ENCODE data around the gene SRPK3. TPM values are rescaled to one million over a fixed set of nuclear protein-coding genes. Genes with fewer than 3 reads are reported as not detected.

Gene SRPK3
- total and polyA plus RNA-seq, 4 donors, result 1.2 to 10.6 (median 4.4) TPM

GRCh38 chrX:153781428-153782047 lies 697 bp downstream of the SRPK3 start:
- no peak overlapping the region for H3K4me3 ChIP-seq (ENCODE audit: low read depth, low read length)
- no peaks in the 10 kb centered on the region for H3K9me3 ChIP-seq (ENCODE audit: control insufficient read depth, insufficient read depth, low read length)
- no peaks in the 10 kb centered on the region for H3K27me3 ChIP-seq (ENCODE audit: control insufficient read depth, insufficient read depth, low read length)
- no peak for DNase-seq (ENCODE audit: low read depth in 4 of 6, low spot score in 6 of 6)
- H3K27ac ChIP-seq (ENCODE audit: low read depth, low read length), result no peak overlapping the region
- peaks cover 73% of the 10 kb centered on the region for H3K36me3 ChIP-seq (ENCODE audit: control insufficient read depth, insufficient read depth, low read length)
- peaks cover 36% of the 10 kb centered on the region for H3K4me1 ChIP-seq (ENCODE audit: control insufficient read depth, insufficient read depth, low read length)
- 74% methylated on average over 24 of the region's 24 CpGs for WGBS (ENCODE audit: insufficient coverage)

- no peaks in the 10 kb centered on the region for H3K9me3 ChIP-seq (ENCODE audit: control insufficient read depth, insufficient read depth, low read length)
- peaks cover 73% of the 10 kb centered on the region for H3K36me3 ChIP-seq (ENCODE audit: control insufficient read depth, insufficient read depth, low read length)
- no peak overlapping the region for H3K27ac ChIP-seq (ENCODE audit: low read depth, low read length)
- 53% methylated on average over 11 of the region's 11 CpGs for WGBS (ENCODE audit: insufficient coverage)
- peak in 2 of 6 donors; percentile 54 to 56 for DNase-seq (ENCODE audit: low read depth in 4 of 6, low spot score in 6 of 6)
- H3K4me3 ChIP-seq (ENCODE audit: low read depth, low read length), result no peak overlapping the region
- no peaks in the 10 kb centered on the region for H3K27me3 ChIP-seq (ENCODE audit: control insufficient read depth, insufficient read depth, low read length)
- H3K4me1 ChIP-seq (ENCODE audit: control insufficient read depth, insufficient read depth, low read length), result peaks cover 43% of the 10 kb centered on the region
Observed at GRCh38 chrX:153782313-153782712, 1.5 kb downstream of the SRPK3 start.

GRCh38 chrX:153782871-153783270 lies 2.0 kb downstream of the SRPK3 start:
- Histone ChIP-seq H3K27ac (ENCODE audit: low read depth, low read length) (no peak overlapping the region), H3K4me1 (ENCODE audit: control insufficient read depth, insufficient read depth, low read length) (peaks cover 43% of the 10 kb centered on the region), H3K36me3 (ENCODE audit: control insufficient read depth, insufficient read depth, low read length) (peaks cover 73% of the 10 kb centered on the region), H3K9me3 (ENCODE audit: control insufficient read depth, insufficient read depth, low read length) (no peaks in the 10 kb centered on the region), H3K27me3 (ENCODE audit: control insufficient read depth, insufficient read depth, low read length) (no peaks in the 10 kb centered on the region), H3K4me3 (ENCODE audit: low read depth, low read length) (no peak overlapping the region)
- DNase-seq (ENCODE audit: low read depth in 4 of 6, low spot score in 6 of 6), result no peak
- WGBS (ENCODE audit: insufficient coverage), result 88% methylated on average over 13 of the region's 14 CpGs

GRCh38 chrX:153783378-153784013 lies 2.7 kb downstream of the SRPK3 start:
- Histone ChIP-seq H3K4me3 (ENCODE audit: low read depth, low read length) (no peak overlapping the region), H3K4me1 (ENCODE audit: control insufficient read depth, insufficient read depth, low read length) (peaks cover 46% of the 10 kb centered on the region), H3K9me3 (ENCODE audit: control insufficient read depth, insufficient read depth, low read length) (no peaks in the 10 kb centered on the region), H3K27me3 (ENCODE audit: control insufficient read depth, insufficient read depth, low read length) (no peaks in the 10 kb centered on the region), H3K36me3 (ENCODE audit: control insufficient read depth, insufficient read depth, low read length) (peaks cover 73% of the 10 kb centered on the region), H3K27ac (ENCODE audit: low read depth, low read length) (no peak overlapping the region)
- DNase-seq (ENCODE audit: low read depth in 4 of 6, low spot score in 6 of 6), result no peak
- WGBS (ENCODE audit: insufficient coverage), result 72% methylated on average over 22 of the region's 24 CpGs

GRCh38 chrX:153784325-153784967 lies 3.6 kb downstream of the SRPK3 start:
- no peaks in the 10 kb centered on the region for H3K27me3 ChIP-seq (ENCODE audit: control insufficient read depth, insufficient read depth, low read length)
- H3K4me1 ChIP-seq (ENCODE audit: control insufficient read depth, insufficient read depth, low read length), result peaks cover 47% of the 10 kb centered on the region
- no peak for DNase-seq (ENCODE audit: low read depth in 4 of 6, low spot score in 6 of 6)
- H3K9me3 ChIP-seq (ENCODE audit: control insufficient read depth, insufficient read depth, low read length), result no peaks in the 10 kb centered on the region
- H3K36me3 ChIP-seq (ENCODE audit: control insufficient read depth, insufficient read depth, low read length), result peaks cover 77% of the 10 kb centered on the region
- 91% methylated on average over 21 of the region's 27 CpGs for whole genome bisulfite sequencing (ENCODE audit: insufficient coverage)
- H3K4me3 ChIP-seq (ENCODE audit: low read depth, low read length), result no peak overlapping the region
- H3K27ac ChIP-seq (ENCODE audit: low read depth, low read length), result no peak overlapping the region

GRCh38 chrX:153786669-153787068 lies 5.8 kb downstream of the SRPK3 start:
- 69% methylated on average over 15 of the region's 15 CpGs for WGBS (ENCODE audit: insufficient coverage)
- Histone ChIP-seq H3K27me3 (ENCODE audit: control insufficient read depth, insufficient read depth, low read length) (no peaks in the 10 kb centered on the region), H3K9me3 (ENCODE audit: control insufficient read depth, insufficient read depth, low read length) (no peaks in the 10 kb centered on the region), H3K4me3 (ENCODE audit: low read depth, low read length) (no peak overlapping the region), H3K27ac (ENCODE audit: low read depth, low read length) (no peak overlapping the region), H3K4me1 (ENCODE audit: control insufficient read depth, insufficient read depth, low read length) (peaks cover 33% of the 10 kb centered on the region), H3K36me3 (ENCODE audit: control insufficient read depth, insufficient read depth, low read length) (peaks cover 87% of the 10 kb centered on the region)
- no peak for DNase-seq (ENCODE audit: low read depth in 4 of 6, low spot score in 6 of 6)

GRCh38 chrX:153789654-153790053 lies 8.8 kb downstream of the SRPK3 start:
- no peaks in the 10 kb centered on the region for H3K27me3 ChIP-seq (ENCODE audit: control insufficient read depth, insufficient read depth, low read length)
- 86% methylated on average over 12 of the region's 12 CpGs for WGBS (ENCODE audit: insufficient coverage)
- DNase-seq (ENCODE audit: low read depth in 4 of 6, low spot score in 6 of 6), result no peak
- H3K36me3 ChIP-seq (ENCODE audit: control insufficient read depth, insufficient read depth, low read length), result peaks cover 68% of the 10 kb centered on the region
- H3K27ac ChIP-seq (ENCODE audit: low read depth, low read length), result no peak overlapping the region
- no peaks in the 10 kb centered on the region for H3K9me3 ChIP-seq (ENCODE audit: control insufficient read depth, insufficient read depth, low read length)
- H3K4me1 ChIP-seq (ENCODE audit: control insufficient read depth, insufficient read depth, low read length), result peaks cover 38% of the 10 kb centered on the region
- H3K4me3 ChIP-seq (ENCODE audit: low read depth, low read length), result no peak overlapping the region

GRCh38 chrX:153791104-153791852 lies 10.4 kb downstream of the SRPK3 start:
- no peak overlapping the region for H3K27ac ChIP-seq (ENCODE audit: low read depth, low read length)
- H3K4me3 ChIP-seq (ENCODE audit: low read depth, low read length), result no peak overlapping the region
- H3K4me1 ChIP-seq (ENCODE audit: control insufficient read depth, insufficient read depth, low read length), result peaks cover 54% of the 10 kb centered on the region
- DNase-seq (ENCODE audit: low read depth in 4 of 6, low spot score in 6 of 6), result no peak
- no peaks in the 10 kb centered on the region for H3K27me3 ChIP-seq (ENCODE audit: control insufficient read depth, insufficient read depth, low read length)
- 78% methylated on average over 14 of the region's 17 CpGs for WGBS (ENCODE audit: insufficient coverage)
- no peaks in the 10 kb centered on the region for H3K9me3 ChIP-seq (ENCODE audit: control insufficient read depth, insufficient read depth, low read length)
- peaks cover 57% of the 10 kb centered on the region for H3K36me3 ChIP-seq (ENCODE audit: control insufficient read depth, insufficient read depth, low read length)

GRCh38 chrX:153792368-153792767 lies 11.5 kb downstream of the SRPK3 start:
- H3K4me1 ChIP-seq (ENCODE audit: control insufficient read depth, insufficient read depth, low read length), result peaks cover 57% of the 10 kb centered on the region
- H3K4me3 ChIP-seq (ENCODE audit: low read depth, low read length), result no peak overlapping the region
- peaks cover 55% of the 10 kb centered on the region for H3K36me3 ChIP-seq (ENCODE audit: control insufficient read depth, insufficient read depth, low read length)
- H3K27ac ChIP-seq (ENCODE audit: low read depth, low read length), result no peak overlapping the region
- whole genome bisulfite sequencing (ENCODE audit: insufficient coverage), result 74% methylated on average over 4 of the region's 6 CpGs
- no peaks in the 10 kb centered on the region for H3K27me3 ChIP-seq (ENCODE audit: control insufficient read depth, insufficient read depth, low read length)
- DNase-seq (ENCODE audit: low read depth in 4 of 6, low spot score in 6 of 6), result no peak
- peaks cover 1% of the 10 kb centered on the region for H3K9me3 ChIP-seq (ENCODE audit: control insufficient read depth, insufficient read depth, low read length)
